Nephron progenitor cell (in vitro differentiated cells): ENCODE results near the gene GPR160.
A peak's percentile ranks its signal among the peaks of the same experiment; 100 is the strongest.

ENCODE experiments used
- DNase-seq: peaks from one replicate; pipeline ENCODE4 v3.0.0; 2021
- H3K27ac Mint-ChIP-seq: 2 replicates; pipeline ENCODE4 v1.8.0; 2021; ENCODE audit warnings: mild to moderate bottlenecking, moderate library complexity, mixed read lengths
- H3K27me3 Mint-ChIP-seq: 2 replicates; pipeline ENCODE4 v1.8.0; 2021; ENCODE audit warnings: mild to moderate bottlenecking, low read depth, mixed read lengths; ENCODE audit not compliant: poor library complexity
- H3K36me3 Mint-ChIP-seq: 2 replicates; pipeline ENCODE4 v1.8.0; 2021; ENCODE audit warnings: low read depth, mixed read lengths
- H3K4me1 Mint-ChIP-seq: 2 replicates; pipeline ENCODE4 v1.8.0; 2021; ENCODE audit warnings: mixed read lengths
- H3K4me3 Mint-ChIP-seq: 2 replicates; pipeline ENCODE4 v1.8.0; 2021; ENCODE audit warnings: mild to moderate bottlenecking, moderate library complexity, mixed read lengths
- H3K9me3 Mint-ChIP-seq: 2 replicates; pipeline ENCODE4 v1.8.0; 2021; ENCODE audit warnings: mild to moderate bottlenecking, moderate library complexity, mixed read lengths
- CTCF ChIP-seq: fragments of 200-600 bp; sonication (generic); IDR thresholded peaks from 2 replicates; pipeline ENCODE4 v1.5.0; 2021; ENCODE audit warnings: antibody characterized with exemption

The GPR160 gene

GRCh38 chr3:170033489-170033888 lies 4.3 kb upstream of the GPR160 start:
- no peak overlapping the region for H3K4me3 Mint-ChIP-seq

GRCh38 chr3:170038434-170039110 lies 777 bp downstream of the GPR160 start:
- DNase-seq, result peak; percentile 42
- no peak overlapping the region for H3K27ac Mint-ChIP-seq
- peaks cover 69% of the 10 kb centered on the region for H3K27me3 Mint-ChIP-seq
- peak overlapping the region; percentile 80 for H3K4me3 Mint-ChIP-seq
- H3K36me3 Mint-ChIP-seq, result no peaks in the 10 kb centered on the region
- no peak for TF ChIP-seq CTCF
- H3K9me3 Mint-ChIP-seq, result peaks cover 5% of the 10 kb centered on the region
- H3K4me1 Mint-ChIP-seq, result peaks cover 16% of the 10 kb centered on the region

More at GRCh38 chr3:170033489-170033888, 4.3 kb upstream of the GPR160 start:
- H3K27ac Mint-ChIP-seq, result no peak overlapping the region
- H3K27me3 Mint-ChIP-seq, result peaks cover 24% of the 10 kb centered on the region
- DNase-seq, result no peak
- TF ChIP-seq CTCF, result no peak
- no peaks in the 10 kb centered on the region for H3K36me3 Mint-ChIP-seq
- no peaks in the 10 kb centered on the region for H3K4me1 Mint-ChIP-seq
- H3K9me3 Mint-ChIP-seq, result no peaks in the 10 kb centered on the region

- peaks cover 5% of the 10 kb centered on the region for H3K9me3 Mint-ChIP-seq
- TF ChIP-seq CTCF, result no peak
- no peaks in the 10 kb centered on the region for H3K36me3 Mint-ChIP-seq
- peak overlapping the region; percentile 65 for H3K4me3 Mint-ChIP-seq
- H3K27me3 Mint-ChIP-seq, result peaks cover 76% of the 10 kb centered on the region
- no peak for DNase-seq
- H3K4me1 Mint-ChIP-seq, result peaks cover 16% of the 10 kb centered on the region
- H3K27ac Mint-ChIP-seq, result no peak overlapping the region
Observed at GRCh38 chr3:170040418-170040817, 2.6 kb downstream of the GPR160 start.

- peaks cover 5% of the 10 kb centered on the region for H3K9me3 Mint-ChIP-seq
- H3K27me3 Mint-ChIP-seq, result peaks cover 57% of the 10 kb centered on the region
- TF ChIP-seq CTCF, result no peak
- H3K27ac Mint-ChIP-seq, result no peak overlapping the region
- DNase-seq, result no peak
- H3K36me3 Mint-ChIP-seq, result no peaks in the 10 kb centered on the region
- no peak overlapping the region for H3K4me3 Mint-ChIP-seq
- peaks cover 16% of the 10 kb centered on the region for H3K4me1 Mint-ChIP-seq
Observed at GRCh38 chr3:170043506-170043905, 5.7 kb downstream of the GPR160 start.

- Mint-ChIP-seq H3K36me3 (no peaks in the 10 kb centered on the region), H3K9me3 (peaks cover 5% of the 10 kb centered on the region), H3K4me3 (no peak overlapping the region), H3K4me1 (peaks cover 16% of the 10 kb centered on the region), H3K27ac (no peak overlapping the region), H3K27me3 (peaks cover 54% of the 10 kb centered on the region)
- DNase-seq, result no peak
- TF ChIP-seq CTCF, result no peak
Observed at GRCh38 chr3:170044271-170044670, 6.5 kb downstream of the GPR160 start.

GRCh38 chr3:170044795-170045244 lies 7.0 kb downstream of the GPR160 start:
- no peak for TF ChIP-seq CTCF
- Mint-ChIP-seq H3K4me1 (peaks cover 12% of the 10 kb centered on the region), H3K36me3 (no peaks in the 10 kb centered on the region), H3K4me3 (no peak overlapping the region), H3K27me3 (peaks cover 49% of the 10 kb centered on the region), H3K9me3 (peaks cover 5% of the 10 kb centered on the region), H3K27ac (no peak overlapping the region)
- DNase-seq, result no peak
